Measurements from ENCODE around the gene LAMA5.

DNA sequence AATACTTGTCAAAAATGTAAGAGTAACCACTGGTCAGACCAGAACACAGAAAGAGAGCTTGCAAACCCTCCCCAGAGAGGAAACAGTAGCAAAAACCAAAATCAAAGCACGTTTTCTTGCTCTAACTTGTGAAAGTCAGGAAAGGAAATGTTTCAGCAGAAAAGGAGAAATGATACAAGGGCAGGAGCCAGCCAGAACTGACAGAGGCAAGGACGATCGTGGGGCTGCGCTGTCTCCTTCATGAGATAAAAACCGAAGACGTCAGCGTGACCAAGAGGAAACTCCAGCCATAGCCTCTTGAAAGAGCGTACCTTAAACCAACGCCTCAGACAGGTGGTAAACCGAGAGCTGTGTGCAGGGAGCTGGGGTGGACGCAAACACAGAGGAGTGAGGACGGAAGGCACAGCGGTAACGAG lies 27.5 kb downstream of the LAMA5 start:
- TF ChIP-seq, protein P1, sequence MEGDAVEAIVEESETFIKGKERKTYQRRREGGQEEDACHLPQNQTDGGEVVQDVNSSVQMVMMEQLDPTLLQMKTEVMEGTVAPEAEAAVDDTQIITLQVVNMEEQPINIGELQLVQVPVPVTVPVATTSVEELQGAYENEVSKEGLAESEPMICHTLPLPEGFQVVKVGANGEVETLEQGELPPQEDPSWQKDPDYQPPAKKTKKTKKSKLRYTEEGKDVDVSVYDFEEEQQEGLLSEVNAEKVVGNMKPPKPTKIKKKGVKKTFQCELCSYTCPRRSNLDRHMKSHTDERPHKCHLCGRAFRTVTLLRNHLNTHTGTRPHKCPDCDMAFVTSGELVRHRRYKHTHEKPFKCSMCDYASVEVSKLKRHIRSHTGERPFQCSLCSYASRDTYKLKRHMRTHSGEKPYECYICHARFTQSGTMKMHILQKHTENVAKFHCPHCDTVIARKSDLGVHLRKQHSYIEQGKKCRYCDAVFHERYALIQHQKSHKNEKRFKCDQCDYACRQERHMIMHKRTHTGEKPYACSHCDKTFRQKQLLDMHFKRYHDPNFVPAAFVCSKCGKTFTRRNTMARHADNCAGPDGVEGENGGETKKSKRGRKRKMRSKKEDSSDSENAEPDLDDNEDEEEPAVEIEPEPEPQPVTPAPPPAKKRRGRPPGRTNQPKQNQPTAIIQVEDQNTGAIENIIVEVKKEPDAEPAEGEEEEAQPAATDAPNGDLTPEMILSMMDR (IDR thresholded peaks at IDR 0.05; ENCODE audit: borderline replicate concordance, extremely low read depth, low read length, poor library complexity, severe bottlenecking): no peak
- no peak for TF ChIP-seq EZH2 (IDR thresholded peaks at IDR 0.05; ENCODE audit: borderline replicate concordance, low read depth, low read length, severe bottlenecking)
